Activated CD8-positive, alpha-beta memory T cell treated with anti-CD3 and anti-CD28 coated beads for 48 hours (primary cell): ENCODE results near the gene ANO10.

Experiments used
- DNase-seq, 3 experiments: peaks; one replicate each; pipeline ENCODE4 v3.0.0-alpha.2; 2020; ENCODE audit warnings: low read depth in 2 of 3, low spot score in 2 of 3

ANO10 gene

DNA sequence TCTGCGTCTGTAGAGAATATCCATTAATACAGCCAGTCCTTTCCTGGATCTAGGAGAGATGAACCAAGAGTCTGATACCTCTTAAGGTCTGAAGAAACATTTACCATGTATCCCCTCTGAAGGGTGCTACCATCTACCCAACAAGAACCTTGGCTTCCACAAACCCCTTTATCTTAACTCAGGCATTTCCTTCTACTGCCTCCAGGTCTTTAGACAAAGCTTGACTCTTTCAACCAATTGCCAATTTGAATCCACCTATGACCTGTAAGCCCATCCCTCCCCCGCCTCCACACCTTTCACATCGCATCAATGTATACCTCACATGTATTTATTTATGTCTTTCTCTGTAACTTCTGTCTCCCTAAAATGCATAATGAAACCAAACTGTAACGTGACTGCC is 196.0 kb downstream of the ANO10 start:
- no peak for DNase-seq

DNA sequence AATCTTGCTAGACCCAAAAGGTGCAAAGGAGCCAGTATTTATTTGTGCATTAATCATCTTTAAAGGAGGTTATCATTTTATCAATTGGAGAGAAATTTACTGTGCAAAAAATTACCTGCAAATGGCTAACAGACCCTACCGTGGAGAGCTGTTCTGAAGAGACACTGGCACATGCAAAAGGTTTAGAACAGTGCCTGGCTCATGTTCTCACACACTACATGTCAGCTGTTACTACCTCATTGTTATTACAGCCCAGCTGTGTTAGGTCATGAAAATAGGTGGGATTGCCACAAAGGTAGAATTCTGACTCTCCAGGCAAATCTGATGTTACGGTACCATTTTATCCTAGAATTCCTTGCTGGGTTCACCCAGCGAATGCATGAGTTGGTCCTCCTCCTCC is 198.2 kb downstream of the ANO10 start:
- DNase-seq: no peak

DNA sequence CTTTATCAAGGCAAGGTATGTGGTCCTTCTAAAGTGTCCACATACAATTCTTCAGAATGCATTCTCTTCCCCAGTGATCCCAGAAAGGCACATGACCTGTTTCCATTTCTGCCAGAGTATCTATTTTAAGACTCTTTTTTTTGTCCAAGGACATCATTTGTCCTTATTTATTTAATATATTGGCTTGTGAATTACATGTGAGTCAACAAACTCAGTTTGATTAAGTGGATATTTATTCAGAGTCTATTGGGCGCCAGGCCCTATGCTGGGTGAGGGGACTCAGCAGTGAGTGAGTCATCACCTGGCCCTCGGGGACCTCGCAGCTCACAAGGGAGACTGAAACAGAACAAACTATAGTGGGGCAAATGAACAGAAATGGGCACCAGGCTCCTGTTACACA is 198.7 kb downstream of the ANO10 start:
- no peak for DNase-seq

- no peak for DNase-seq
Observed at GRCh38 chr3:43418601-43419272, 203.1 kb downstream of the ANO10 start.

DNA sequence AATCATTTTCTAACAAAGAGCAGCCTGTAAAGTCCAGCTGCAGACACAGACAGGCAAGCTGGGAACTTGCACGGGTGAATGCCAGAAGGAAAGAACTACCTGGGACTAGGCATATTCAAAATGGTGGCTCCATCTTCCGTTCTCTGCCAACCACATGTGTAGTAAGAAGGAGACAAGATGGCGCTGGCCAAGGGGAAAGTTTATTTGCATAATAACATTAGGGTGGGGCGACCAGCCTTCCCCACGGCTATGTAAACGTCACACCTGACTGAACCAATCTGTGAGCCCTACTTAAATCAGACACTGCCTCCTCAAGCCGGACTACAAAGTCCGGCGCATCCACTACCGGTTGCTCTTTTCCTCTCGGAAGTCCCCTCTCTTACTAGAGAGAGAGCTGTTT is 204.7 kb downstream of the ANO10 start:
- no peak for DNase-seq

DNA sequence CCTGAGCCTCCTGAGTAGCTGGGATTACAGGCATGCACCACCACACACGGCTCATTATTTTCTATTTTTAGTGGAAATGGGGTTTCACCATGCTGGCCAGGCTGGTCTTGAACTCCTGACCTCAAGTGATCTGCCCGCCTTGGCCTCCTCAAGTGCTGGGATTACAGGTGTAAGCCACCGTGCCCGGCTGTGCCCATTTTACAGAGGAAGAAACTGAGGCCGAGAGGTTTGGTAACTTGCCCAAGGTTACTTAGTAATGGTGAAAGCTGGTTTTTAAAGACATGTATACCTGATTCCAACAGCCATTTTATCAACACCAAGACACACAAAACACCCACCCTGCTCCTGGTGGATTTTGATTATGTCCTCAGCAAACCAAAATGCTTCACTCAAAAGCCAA is 206.7 kb downstream of the ANO10 start:
- DNase-seq: no peak

- DNase-seq: no peak
Observed at GRCh38 chr3:43413676-43414368, 208.0 kb downstream of the ANO10 start.

DNA sequence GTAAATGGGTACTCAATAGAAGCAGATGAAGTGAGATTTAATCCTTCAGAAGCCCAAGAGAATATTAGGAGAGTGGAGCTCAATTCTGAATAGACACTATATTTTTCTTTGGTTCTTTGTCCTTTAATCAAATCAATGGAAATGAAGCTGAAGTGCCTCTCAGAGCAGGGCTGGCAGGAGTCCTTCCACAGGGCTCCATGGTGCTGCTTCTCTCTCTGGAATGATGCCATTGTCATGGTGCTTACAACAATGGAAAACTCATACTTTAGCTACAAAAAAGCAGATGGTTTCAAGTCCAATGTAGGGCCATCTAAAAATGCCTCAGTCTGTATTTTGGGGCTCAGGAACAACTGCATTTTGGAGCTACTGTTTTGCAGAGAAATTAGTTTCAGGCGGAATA is 210.4 kb downstream of the ANO10 start:
- DNase-seq: no peak

DNA sequence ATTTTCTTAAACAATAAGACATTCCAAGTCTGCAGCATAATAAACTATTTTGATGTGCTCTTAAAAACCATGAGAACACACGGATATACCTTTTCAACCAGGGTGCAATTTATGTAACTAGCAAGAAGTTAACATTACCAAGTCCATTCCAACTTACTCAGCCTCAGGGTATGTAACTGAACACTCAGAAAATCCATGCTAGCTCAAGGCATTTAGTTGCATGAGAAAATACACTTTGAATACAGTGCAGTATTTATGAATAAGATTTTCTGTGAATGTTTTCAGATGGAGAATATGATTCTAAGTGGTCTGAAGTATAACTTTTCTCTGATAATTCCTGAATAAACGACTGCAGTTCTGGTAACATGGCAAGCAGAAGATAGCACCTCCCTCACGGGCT is 211.2 kb downstream of the ANO10 start:
- no peak for DNase-seq

DNA sequence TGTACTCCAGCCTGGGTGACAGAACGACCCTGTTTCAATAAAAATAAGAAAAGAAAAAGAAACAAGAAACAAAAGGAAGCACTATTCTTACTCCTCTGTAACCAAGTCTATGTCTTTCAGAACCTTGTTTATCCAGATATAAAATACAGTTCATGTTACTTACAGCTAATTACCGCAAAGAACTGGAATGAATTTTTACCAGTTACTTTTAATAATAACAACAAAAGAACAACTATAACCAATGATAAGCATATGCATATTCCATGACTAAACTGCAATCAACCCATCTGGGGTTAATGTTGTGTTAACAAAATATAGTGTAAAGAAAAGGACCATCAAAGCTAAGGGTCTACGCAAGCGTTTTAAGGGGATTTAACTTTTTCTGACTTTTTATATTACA is 212.3 kb downstream of the ANO10 start:
- no peak for DNase-seq

DNA sequence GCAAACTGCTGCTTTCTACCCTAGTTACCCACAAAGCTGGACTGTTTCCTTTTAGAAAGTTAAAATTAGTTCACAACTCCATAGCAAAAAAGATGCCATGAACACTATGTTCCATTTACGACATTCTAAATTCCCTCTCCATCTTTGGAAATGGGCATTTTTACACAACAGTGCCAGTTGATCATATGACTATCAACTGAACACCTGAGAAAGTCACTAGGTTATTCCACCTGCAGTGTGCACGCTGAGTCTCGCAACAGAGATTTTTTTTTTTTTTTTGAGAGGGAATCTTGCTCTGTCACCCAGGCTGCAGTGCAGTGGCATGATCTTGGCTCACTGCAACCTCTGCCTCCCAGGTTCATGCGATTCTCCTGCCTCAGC is 215.2 kb downstream of the ANO10 start:
- DNase-seq: no peak

- no peak for DNase-seq
Observed at GRCh38 chr3:43405888-43406642, 215.7 kb downstream of the ANO10 start.

DNA sequence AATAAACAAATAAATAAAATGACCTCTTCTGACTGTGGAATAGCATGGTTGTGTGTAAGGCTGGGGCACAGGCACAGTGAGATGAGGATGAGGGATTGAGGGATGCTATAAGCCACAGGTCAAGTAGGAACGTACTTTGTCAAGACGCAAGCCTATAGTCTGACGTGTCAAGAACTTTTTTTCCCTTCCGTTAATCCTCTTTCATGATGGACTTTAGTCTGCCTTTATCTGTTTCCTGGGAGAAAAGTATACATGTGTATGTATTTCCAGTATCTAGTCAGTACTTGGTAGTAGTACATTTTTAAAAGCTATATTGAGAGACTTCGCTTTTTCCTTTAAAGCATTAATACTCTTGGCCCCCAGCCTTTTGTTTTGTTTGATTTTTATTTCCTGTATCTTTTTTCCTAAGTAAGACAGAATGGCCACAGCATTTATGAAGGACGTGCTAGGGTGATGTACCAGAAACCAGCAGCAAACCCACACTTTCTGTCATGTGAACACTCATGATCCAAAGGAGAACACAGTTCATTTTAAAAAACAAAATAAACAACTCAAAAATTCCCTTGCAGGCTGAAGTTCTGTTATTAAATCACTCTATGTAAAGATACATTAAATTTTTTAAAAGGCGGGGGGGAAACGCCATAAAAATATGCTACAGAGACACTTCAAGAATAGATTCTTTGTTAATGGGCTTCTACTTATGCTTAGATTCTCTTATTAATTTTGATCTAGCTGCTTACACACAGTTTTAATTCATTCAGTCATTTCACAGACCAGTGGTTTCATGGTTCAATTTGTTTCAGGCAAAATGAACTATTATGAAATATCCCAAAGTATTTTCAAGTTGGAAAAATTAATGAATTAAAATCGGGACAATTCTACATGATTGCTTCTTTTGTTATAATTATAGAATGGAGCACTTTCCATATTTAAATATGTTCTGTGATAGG is 220.8 kb downstream of the ANO10 start:
- no peak for DNase-seq

- no peak for DNase-seq
Observed at GRCh38 chr3:43400167-43400566, 221.6 kb downstream of the ANO10 start.

DNA sequence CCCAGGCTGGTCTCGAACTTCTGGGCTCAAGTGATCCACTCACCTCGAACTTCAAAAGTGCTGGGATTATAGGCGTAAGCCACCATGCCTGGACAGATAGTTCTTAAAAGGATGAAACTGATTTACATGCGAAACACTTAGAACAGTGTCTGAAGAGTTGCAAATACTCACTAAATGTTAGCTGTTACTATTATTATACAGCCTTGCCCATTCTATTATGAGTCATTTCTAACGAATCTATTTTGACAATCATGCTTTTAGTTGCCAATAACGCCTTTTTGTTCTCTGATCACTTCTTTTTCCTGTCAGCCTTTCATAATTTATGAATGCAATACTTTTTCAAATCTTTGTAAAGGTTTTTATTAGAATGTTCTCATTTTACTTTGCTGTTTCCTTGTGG is 222.8 kb downstream of the ANO10 start:
- DNase-seq: no peak

DNA sequence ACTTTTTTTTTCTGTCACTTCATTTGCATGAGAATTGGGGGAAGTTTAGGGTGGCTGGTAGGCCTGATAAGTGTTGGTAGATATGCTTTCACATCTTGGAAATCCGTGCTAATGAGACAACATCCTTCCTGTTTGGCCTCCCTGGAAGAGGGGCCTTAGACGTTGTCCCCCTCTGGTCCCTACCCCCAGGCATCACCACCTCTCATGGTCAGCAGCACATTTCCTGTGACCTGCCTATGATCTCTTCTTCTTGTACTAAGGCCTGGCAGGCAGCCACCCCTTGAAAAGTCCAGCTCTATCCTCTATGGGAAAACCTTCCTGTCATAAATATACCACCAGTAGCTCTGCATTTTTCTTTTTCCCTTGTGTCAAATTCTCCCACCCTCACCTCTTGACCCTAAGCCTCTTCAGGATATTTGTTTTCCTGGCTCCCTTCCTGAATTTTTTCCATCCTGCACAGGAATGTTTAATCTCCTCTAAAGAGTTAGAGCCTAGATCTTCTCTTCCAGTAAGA is 227.7 kb downstream of the ANO10 start:
- DNase-seq: no peak

DNA sequence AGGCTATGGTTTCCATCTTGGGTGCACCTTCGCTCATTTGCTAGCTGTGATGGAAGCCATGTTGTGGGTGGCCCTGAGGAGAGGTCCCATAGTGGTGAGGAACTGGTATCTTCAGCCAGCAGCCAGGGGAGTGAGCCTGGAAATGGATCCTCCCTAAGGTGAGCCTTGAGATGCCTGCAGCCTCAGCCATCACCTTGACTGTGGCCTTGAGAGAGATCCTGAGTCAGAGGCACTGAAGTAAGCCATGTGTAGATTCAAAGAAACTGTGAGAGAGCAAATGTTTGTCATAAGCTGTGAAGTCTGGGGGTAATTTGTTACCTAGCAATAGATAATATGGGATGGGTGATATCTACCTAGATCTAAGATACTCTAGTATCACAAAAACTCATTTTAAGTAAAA is 230.2 kb downstream of the ANO10 start:
- no peak for DNase-seq

GRCh38 chr3:43390255-43390588 is 231.6 kb downstream of the ANO10 start:
- DNase-seq: no peak

DNA sequence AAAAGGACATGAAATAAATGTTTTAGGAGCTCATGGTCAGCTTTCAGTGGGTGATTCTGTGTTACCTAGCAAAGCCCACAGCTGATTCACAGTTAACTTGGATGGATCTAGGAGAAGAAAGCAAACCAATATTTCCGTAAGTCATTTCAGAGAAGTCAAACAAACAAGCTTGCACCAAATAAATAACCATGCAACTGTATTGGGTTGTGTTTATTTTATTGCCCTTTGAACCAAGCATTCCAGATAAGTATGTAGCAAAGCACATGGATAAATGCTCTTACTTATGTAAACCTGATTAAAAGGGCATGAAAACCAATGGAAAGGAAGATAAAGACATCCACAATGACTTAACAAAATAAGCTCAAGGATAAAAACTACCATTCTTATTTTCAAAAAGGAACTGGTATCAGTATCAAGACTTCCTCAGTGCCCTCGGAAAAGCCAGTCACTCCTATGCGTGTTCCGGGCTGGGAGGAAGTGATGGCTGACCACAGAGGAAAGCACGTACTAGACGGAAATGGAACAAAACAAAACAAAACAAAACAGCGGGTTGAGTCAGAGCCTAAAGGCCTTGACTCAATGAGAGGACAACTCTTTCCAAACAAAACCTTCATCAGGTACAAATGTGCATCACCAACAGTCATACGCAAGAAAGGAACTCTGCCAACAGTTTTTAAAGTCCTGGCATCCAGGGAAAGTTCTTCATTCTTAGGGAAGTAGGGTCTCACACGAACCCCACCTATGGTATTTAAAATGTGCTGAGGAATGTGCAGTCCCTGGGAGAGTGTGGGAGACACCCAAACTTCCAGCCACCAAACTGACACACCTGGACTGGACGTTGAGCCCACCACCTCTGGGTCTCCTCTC is 232.2 kb downstream of the ANO10 start:
- peak in 2 of 3 experiments; percentile 20 to 31 for DNase-seq

DNA sequence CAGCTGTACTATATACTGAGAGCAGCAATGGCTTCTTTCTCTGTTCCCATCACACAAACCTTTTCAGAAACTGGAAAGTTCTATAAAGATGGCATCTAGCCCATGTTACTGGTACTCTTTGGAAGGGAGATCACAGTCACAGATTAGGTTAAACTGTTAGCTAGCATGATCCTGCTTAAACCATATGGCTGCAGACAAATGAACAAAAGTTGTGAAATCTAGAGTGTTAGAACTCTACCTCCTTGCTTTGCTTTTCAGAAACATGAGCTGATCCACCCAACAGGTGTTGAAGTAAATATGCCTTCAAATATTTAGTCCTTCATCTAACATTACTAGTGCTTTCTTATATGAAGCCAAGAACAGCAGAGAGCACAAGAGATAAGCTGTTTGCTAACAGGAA is 232.9 kb downstream of the ANO10 start:
- no peak for DNase-seq
